Activated CD8-positive, alpha-beta memory T cell treated with anti-CD3 and anti-CD28 coated beads for 1 hour (primary cell): ENCODE measurements around the gene SERGEF.

Source experiments
- DNase-seq, 2 donors: peaks; one replicate each; pipeline ENCODE4 v3.0.0-alpha.2; 2020; ENCODE audit warnings: low read depth in 1 of 2; ENCODE audit errors: extremely low read depth in 1 of 2

Gene SERGEF

GRCh38 chr11:17740649-17741235 is 272.1 kb downstream of the SERGEF start:
- no peak for DNase-seq

- no peak for DNase-seq
These were observed 272.9 kb downstream of the SERGEF start for GRCh38 chr11:17739945-17740338.

- DNase-seq, result no peak
These were observed 274.5 kb downstream of the SERGEF start for GRCh38 chr11:17738151-17738973.
